Lower leg skin (tissue), 3 donors: ENCODE results near the gene MYH10.

ENCODE experiments used
- POLR2A ChIP-seq, 2 donors: fragments of 450-650 bp; IDR thresholded peaks; one replicate each; pipeline ENCODE4 v1.6.1; 2016 to 2017; ENCODE audit warnings: antibody characterized with exemption in 2 of 2, mild to moderate bottlenecking in 1 of 2, moderate library complexity in 1 of 2
- TF ChIP-seq, protein P1 (sequence below), 3 donors: fragments of 450-650 bp; IDR thresholded peaks; one replicate each; pipeline ENCODE4 v1.5.1; 2016; ENCODE audit warnings: antibody characterized with exemption in 3 of 3, mild to moderate bottlenecking in 3 of 3, moderate library complexity in 2 of 3

DNA sequence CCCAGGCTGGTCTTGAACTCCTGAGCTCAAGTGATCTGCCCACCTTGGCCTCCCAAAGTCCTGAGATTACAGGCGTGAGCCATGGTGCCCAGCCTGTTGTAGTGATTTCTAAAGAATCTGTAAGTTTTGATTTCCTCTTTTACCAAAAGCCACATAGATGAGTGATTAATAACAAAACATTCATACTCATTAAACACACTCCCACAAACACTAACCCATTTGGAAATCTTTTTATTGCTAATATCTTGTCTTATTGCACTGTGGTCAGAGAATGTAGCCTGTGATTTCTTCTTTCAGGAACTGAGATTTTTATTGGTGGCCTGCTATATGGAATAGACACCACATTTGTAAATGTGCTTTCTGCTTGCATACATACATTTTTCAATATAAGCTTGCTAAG is 31.6 kb downstream of the MYH10 start:
- TF ChIP-seq, protein P1, sequence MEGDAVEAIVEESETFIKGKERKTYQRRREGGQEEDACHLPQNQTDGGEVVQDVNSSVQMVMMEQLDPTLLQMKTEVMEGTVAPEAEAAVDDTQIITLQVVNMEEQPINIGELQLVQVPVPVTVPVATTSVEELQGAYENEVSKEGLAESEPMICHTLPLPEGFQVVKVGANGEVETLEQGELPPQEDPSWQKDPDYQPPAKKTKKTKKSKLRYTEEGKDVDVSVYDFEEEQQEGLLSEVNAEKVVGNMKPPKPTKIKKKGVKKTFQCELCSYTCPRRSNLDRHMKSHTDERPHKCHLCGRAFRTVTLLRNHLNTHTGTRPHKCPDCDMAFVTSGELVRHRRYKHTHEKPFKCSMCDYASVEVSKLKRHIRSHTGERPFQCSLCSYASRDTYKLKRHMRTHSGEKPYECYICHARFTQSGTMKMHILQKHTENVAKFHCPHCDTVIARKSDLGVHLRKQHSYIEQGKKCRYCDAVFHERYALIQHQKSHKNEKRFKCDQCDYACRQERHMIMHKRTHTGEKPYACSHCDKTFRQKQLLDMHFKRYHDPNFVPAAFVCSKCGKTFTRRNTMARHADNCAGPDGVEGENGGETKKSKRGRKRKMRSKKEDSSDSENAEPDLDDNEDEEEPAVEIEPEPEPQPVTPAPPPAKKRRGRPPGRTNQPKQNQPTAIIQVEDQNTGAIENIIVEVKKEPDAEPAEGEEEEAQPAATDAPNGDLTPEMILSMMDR (IDR thresholded peaks at IDR 0.05) = no peak
- TF ChIP-seq POLR2A (IDR thresholded peaks at IDR 0.05) = no peak
